Duodenal mucosa (tissue), 2 donors: ENCODE measurements around the gene PCCB.
"Not testable (repeated sequence)": the region's sequence is repeated elsewhere in the genome, so short reads cannot be mapped to it uniquely, and the experiment has no call there.

ENCODE experiments used
- H3K27ac ChIP-seq: one replicate; pipeline ENCODE4 v1.7.0; 2013; ENCODE audit warnings: low read depth, low read length
- H3K27me3 ChIP-seq, 2 donors: one replicate each; pipeline ENCODE4 v1.7.0; 2013; ENCODE audit warnings: low read length in 2 of 2, control low read depth in 1 of 2; ENCODE audit not compliant: insufficient read depth in 2 of 2, control insufficient read depth in 1 of 2
- H3K36me3 ChIP-seq, 2 donors: one replicate each; pipeline ENCODE4 v1.7.0; 2013; ENCODE audit warnings: low read length in 2 of 2, control low read depth in 1 of 2; ENCODE audit not compliant: insufficient read depth in 2 of 2, control insufficient read depth in 1 of 2
- H3K4me1 ChIP-seq, 2 donors: one replicate each; pipeline ENCODE4 v1.7.0; 2013; ENCODE audit warnings: low read length in 2 of 2, control low read depth in 1 of 2; ENCODE audit not compliant: insufficient read depth in 2 of 2, control insufficient read depth in 1 of 2
- H3K4me3 ChIP-seq, 2 donors: one replicate each; pipeline ENCODE4 v1.7.0; 2013; ENCODE audit warnings: low read length in 2 of 2, low read depth in 1 of 2
- H3K9ac ChIP-seq, 2 donors: one replicate each; pipeline ENCODE4 v1.7.0; 2013; ENCODE audit warnings: low read length in 2 of 2, low read depth in 1 of 2
- H3K9me3 ChIP-seq, 2 donors: one replicate each; pipeline ENCODE4 v1.7.0; 2013; ENCODE audit warnings: low read length in 2 of 2, control low read depth in 1 of 2; ENCODE audit not compliant: control insufficient read depth in 1 of 2

Gene PCCB

GRCh38 chr3:136261826-136262225, 11.7 kb downstream of the PCCB start:
- Histone ChIP-seq H3K36me3 (peaks cover 9 to 41% of the 10 kb centered on the region in 2 donors), H3K27ac (no peak overlapping the region), H3K4me3 (no peak overlapping the region)

GRCh38 chr3:136262559-136262958, 12.4 kb downstream of the PCCB start:
- no peak overlapping the region for H3K27ac ChIP-seq
- H3K9me3 ChIP-seq = no peaks in the 10 kb centered on the region
- H3K4me3 ChIP-seq = no peak overlapping the region
- no peaks in the 10 kb centered on the region for H3K27me3 ChIP-seq
- peaks cover 9 to 36% of the 10 kb centered on the region in 2 donors for H3K36me3 ChIP-seq
- no peaks in the 10 kb centered on the region for H3K4me1 ChIP-seq
- no peak overlapping the region for H3K9ac ChIP-seq

More at GRCh38 chr3:136261826-136262225, 11.7 kb downstream of the PCCB start:
- H3K9ac ChIP-seq = no peak overlapping the region
- H3K4me1 ChIP-seq = no peaks in the 10 kb centered on the region
- no peaks in the 10 kb centered on the region for H3K27me3 ChIP-seq
- no peaks in the 10 kb centered on the region for H3K9me3 ChIP-seq

GRCh38 chr3:136263251-136263650, 13.1 kb downstream of the PCCB start:
- Histone ChIP-seq H3K9me3 (no peaks in the 10 kb centered on the region), H3K4me3 (no peak overlapping the region), H3K36me3 (peaks cover 6 to 32% of the 10 kb centered on the region in 2 donors), H3K9ac (no peak overlapping the region), H3K27me3 (no peaks in the 10 kb centered on the region), H3K4me1 (no peaks in the 10 kb centered on the region), H3K27ac (no peak overlapping the region)

- H3K36me3 ChIP-seq = peaks cover 4 to 25% of the 10 kb centered on the region in 2 donors
- H3K4me3 ChIP-seq, H3K9ac ChIP-seq, H3K9me3 ChIP-seq, H3K4me1 ChIP-seq, H3K27me3 ChIP-seq, H3K27ac ChIP-seq: not testable (repeated sequence)
Measured at GRCh38 chr3:136266468-136267125, 16.5 kb downstream of the PCCB start.

GRCh38 chr3:136267235-136267634, 17.1 kb downstream of the PCCB start:
- Histone ChIP-seq H3K27ac (no peak overlapping the region), H3K4me3 (no peak overlapping the region), H3K9ac (no peak overlapping the region), H3K27me3 (no peaks in the 10 kb centered on the region), H3K9me3 (no peaks in the 10 kb centered on the region), H3K4me1 (no peaks in the 10 kb centered on the region), H3K36me3 (peaks cover 0 to 20% of the 10 kb centered on the region in 2 donors)

GRCh38 chr3:136270179-136270578, 20.0 kb downstream of the PCCB start:
- Histone ChIP-seq H3K9me3 (no peaks in the 10 kb centered on the region), H3K4me1 (no peaks in the 10 kb centered on the region), H3K36me3 (peaks cover 0 to 11% of the 10 kb centered on the region in 2 donors), H3K4me3 (no peak overlapping the region), H3K27ac (no peak overlapping the region), H3K9ac (no peak overlapping the region), H3K27me3 (no peaks in the 10 kb centered on the region)

GRCh38 chr3:136271626-136272025, 21.5 kb downstream of the PCCB start:
- not testable (repeated sequence) for H3K9me3 ChIP-seq, H3K27ac ChIP-seq, H3K4me1 ChIP-seq, H3K4me3 ChIP-seq, H3K27me3 ChIP-seq, H3K9ac ChIP-seq
- peaks cover 0 to 15% of the 10 kb centered on the region in 2 donors for H3K36me3 ChIP-seq

GRCh38 chr3:136276049-136276755, 26.1 kb downstream of the PCCB start:
- Histone ChIP-seq H3K4me3 (no peak overlapping the region), H3K27ac (no peak overlapping the region), H3K9me3 (peaks cover 0 to 6% of the 10 kb centered on the region in 2 donors), H3K9ac (no peak overlapping the region), H3K4me1 (no peaks in the 10 kb centered on the region), H3K36me3 (peaks cover 0 to 21% of the 10 kb centered on the region in 2 donors), H3K27me3 (no peaks in the 10 kb centered on the region)

- H3K9ac ChIP-seq = no peak overlapping the region
- H3K4me3 ChIP-seq = no peak overlapping the region
- no peaks in the 10 kb centered on the region for H3K4me1 ChIP-seq
- H3K36me3 ChIP-seq = peaks cover 3 to 21% of the 10 kb centered on the region in 2 donors
- no peak overlapping the region for H3K27ac ChIP-seq
- H3K9me3 ChIP-seq = peaks cover 0 to 6% of the 10 kb centered on the region in 2 donors
- H3K27me3 ChIP-seq = no peaks in the 10 kb centered on the region
Measured at GRCh38 chr3:136277115-136277514, 27.0 kb downstream of the PCCB start.

GRCh38 chr3:136277634-136278033, 27.5 kb downstream of the PCCB start:
- Histone ChIP-seq H3K9ac (no peak overlapping the region), H3K4me3 (no peak overlapping the region), H3K36me3 (peaks cover 3 to 21% of the 10 kb centered on the region in 2 donors), H3K4me1 (no peaks in the 10 kb centered on the region), H3K27me3 (no peaks in the 10 kb centered on the region), H3K9me3 (peaks cover 0 to 6% of the 10 kb centered on the region in 2 donors), H3K27ac (no peak overlapping the region)
